ENCODE data around the gene CDC7. TPM values are rescaled to one million over a fixed set of nuclear protein-coding genes. Genes with fewer than 3 reads are reported as not detected.
A peak's percentile ranks its signal among the peaks of the same experiment; 100 is the strongest.

The CDC7 gene
- total RNA-seq, 1 donor from 2014 or later, result 1.2 TPM

DNA sequence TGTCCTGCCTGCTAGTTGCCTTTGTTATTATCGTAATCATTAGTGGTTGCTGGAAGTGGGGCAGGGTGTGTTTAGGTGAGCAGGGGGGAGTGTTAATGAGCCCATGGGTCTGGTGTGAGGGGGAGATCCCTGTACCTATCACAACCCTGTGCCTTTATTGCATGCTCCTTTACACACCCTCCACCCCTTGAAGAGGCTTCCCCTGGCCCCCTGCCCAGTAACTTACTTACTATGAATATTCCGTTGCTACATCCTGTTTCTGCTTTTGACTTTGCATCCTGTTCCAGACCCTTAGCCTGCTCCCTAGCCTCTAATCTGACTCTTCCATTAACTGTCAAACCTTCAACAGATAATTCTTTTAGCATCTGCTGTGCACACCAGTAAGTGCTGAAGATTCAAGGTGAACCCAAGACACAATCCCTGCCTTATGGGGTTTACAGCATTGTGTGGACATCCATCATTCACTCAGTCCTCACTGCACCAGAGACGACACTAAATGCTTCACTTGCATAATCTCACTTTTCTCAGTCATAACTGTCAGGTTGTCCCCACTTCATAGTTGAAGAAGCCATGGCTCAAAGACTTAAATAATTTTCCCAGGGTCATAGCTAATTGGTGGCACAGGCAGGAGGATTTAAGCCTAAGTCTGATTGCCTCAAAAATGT lies 47.9 kb downstream of the CDC7 start:
- no peak for DNase-seq (ENCODE audit: low read depth in 2 of 2)

DNA sequence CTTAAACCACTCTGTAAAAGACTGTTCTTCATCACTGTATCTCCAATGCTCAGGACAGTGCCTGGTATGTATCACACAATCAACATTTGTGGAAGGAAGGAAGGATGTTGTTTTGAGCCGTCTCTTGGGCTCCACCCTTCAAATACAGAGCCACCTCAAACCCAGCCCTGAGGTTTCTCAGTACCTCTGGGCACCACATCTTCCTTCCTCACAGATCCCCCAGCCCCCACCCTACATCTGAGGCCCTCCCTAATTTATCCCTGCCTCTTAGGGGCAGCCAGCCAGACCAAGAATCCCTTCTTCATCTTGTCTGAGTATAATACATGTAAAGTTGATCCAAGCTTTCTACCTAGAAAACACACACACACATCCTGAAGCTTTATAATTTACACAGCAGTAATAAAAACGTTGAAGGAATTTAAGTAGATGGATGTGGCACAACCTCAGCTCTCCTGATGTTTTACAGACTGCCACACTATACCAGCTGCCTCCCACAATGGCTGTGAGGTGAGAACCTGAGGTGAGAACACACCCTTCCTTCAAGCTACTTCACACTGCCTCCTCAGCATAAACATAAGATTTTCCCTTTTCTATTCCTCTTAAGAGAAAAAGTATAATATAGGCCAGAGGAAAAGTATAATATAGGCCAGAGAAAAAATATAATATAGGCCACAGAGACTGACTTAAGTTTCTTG lies 48.5 kb downstream of the CDC7 start:
- DNase-seq (ENCODE audit: low read depth in 2 of 2), result no peak

DNA sequence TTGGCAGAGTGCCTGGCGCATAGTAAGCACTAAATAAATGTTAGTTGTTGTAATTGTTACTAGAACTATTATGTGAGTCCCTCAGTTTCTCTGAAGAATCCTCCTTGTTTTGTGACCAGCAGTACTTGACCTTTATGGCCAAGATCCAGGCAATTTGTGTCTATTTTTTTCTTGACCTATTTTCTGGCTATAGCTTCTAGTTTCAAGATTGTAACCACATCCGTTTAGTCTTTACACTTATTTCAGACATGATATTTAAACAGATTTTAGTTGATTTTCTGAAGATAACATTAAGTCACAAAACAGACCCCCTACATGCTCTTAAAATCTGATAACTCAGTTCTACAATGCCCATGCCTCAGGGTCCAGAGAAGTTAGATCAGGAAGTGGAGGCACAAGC lies 50.3 kb downstream of the CDC7 start:
- no peak for DNase-seq (ENCODE audit: low read depth in 2 of 2)

DNA sequence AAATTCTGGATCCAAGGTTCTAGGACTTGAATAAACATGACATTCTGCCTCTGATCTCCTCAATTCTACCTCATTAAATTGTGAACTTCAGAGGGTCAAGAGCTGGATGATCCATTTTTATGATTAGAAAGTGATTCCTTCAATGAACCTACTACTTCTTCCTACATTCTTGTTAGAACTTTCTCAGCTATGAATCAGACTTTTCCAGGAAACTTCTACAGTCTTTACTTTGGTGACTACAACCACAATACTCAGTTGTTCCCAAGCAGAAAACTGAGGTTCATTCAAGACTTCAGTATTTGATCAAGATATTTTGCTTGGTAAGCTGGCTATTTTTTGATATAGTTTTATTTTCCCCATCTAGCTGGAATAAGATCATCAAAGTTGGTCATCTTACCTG lies 51.4 kb downstream of the CDC7 start:
- DNase-seq (ENCODE audit: low read depth in 2 of 2), result no peak

DNA sequence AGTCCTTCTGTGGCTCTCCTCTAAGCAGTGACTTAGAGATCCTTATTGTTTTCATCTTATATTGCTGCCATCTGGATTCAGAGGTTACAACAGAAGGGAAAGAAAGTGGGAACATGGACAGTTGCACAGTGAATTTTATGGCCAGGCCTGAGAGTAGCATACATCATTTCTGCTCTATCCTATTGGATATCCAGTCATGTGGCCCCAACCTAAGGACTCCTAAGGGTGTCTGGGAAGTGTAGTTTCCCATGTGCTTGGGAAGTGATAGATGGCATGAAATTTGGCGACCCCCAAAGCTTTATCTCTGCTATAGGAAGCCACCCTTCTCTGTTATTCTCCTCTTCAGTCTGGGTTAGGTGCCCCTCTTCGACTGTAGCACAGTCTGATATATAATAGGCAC lies 51.9 kb downstream of the CDC7 start:
- no peak for DNase-seq (ENCODE audit: low read depth in 2 of 2)

DNA sequence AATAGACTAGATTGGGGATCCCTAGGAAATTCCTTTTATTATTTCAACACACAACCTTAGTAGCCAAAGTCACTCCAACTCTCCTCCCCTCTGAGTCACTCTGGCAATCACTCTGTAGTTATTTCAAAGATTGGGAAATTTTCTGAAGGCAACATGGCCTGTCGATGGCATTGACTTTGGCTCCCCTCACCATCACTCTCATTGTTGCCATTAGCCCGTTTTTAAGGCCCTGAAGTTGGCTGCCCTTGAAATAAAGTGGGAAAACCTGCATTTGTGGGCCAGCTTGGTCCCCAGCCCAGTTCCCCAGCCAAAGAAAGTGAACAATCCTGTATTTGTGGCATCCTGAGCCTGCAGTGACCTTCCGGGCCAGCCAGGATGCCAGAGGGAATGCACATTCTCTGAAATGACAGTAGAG lies 52.5 kb downstream of the CDC7 start:
- DNase-seq (ENCODE audit: low read depth in 2 of 2), result no peak

DNA sequence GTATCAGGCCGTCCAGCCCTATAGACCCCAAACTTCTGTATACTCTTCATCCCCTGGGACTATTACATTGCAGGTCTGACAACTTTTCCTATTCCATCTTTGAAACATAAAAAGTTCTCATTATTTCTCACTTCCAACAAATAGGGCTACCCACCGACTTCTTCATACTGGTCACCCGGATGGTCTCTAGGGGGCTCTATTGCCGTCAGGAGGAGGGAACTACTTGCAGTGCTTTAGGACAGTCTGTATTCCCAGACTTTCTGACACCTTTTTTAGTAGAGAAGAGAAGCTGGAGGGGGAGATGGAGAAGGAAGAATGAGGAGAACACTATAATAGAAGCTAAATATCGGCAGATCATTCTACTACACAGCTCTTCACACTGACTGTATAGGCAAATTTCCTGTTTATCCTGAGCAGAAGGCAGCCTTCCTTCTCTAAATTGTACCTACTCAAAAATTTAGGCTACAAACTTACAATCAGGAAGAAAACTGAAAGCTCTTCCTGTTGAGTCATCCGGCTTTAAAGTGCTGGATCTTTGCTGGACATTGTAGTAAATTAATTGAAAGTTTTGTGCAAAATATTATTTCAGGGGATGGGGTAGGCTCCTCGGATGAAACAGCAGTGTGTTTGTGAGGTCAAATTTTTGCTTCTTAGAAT lies 54.6 kb downstream of the CDC7 start:
- peak; percentile 48 to 77 for DNase-seq (ENCODE audit: low read depth in 2 of 2)

DNA sequence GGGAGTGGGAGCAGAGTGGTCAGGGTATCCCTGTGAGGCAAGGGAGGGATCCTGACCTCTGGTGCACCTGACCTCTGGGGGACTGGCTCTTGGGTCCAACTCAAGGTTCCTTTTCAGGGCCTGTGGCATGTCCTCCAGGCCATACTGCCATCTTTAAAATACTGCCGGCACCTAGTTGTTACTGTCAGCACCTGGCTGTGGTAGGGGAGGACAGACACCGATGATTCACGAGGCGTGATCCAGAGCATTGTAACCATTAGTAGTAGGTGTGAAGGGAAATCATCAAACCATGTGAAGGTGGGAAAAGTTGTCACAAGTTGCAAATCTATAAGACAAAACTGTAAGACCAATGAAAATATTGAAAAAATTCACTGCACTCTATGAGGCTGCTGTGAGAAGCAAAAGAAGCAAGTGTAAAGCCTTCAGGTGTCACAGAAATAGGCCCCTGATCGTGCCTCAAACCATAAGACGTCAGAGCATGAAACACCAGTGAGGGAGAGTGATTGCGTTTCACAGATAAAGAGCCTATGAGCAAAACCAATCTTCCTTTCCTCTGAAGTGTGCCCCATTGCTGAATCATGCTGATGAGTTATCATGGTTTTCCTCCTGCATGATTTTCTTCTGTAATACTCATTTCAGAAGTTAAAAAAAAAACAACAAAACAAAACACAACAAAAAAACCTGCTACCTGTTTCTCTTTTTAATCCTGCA lies 55.3 kb downstream of the CDC7 start:
- peak in 1 of 2 donors; percentile 83 for DNase-seq (ENCODE audit: low read depth in 2 of 2)

DNA sequence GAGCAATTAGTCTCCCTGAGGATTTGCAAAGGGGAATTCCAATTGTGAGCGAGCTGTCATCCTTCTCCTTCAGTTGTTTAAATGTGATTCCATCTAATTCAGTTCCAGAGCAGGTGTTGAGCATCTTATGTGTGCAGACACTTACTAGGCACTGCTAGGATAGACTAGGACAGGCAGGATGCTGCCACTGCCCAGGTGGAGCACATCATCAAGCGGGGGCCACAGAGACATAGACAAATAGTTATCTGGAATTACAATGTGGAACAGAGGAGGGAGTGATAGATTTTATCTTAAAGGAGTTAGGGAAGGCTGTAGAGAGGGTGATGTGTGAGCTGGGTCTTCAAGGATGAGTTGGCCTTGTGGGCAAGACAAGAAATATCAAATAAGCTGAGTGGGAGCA lies 55.9 kb downstream of the CDC7 start:
- no peak for DNase-seq (ENCODE audit: low read depth in 2 of 2)

DNA sequence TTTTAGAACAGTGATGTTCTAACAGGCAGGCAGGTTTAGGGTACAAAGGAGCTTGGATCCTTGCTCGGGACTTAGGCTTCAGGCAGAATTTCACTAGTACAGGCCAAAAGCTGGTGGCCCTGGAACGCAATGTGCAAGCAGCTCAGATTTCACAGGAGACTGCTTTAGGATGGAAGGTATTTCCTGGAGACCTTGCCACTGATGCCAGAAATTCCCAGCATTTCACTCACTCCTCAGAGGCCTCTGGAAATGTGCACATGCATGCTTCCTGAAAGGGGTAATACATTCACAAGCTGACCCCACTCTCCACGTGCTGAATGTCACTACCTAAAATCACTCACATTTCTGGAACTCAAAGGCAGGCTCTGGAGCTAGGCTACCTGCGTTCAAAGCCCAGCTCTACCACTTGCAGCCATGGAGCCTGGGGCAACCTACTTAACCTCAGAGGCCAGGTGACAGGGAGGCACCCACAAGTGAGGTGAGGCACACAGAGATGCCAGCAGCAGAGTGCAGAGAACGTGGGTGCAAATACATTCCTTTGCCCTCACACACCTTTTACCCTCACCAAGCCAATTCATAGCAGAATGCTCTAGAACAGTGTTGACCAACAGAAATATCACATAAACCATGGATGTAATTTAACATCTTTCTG lies 56.5 kb downstream of the CDC7 start:
- DNase-seq (ENCODE audit: low read depth in 2 of 2), result peak in 1 of 2 donors; percentile 37

DNA sequence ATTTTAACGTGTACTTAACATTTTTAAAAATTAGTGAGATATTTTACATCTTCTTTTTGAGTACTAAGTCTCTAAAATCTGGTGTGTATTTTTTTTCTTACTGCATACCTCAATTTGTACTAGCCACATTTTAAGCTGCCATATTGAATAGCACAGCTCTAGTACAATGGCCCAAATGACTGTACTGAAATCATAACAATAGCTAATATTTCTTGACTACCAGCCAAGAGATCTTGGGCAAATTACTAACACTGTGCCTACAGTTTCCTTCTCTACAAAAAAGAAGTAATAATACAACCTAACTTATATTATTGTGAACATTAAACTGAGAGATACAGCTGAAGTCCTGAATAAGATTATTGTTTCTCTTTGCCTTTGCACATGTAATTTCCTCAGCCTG lies 57.2 kb downstream of the CDC7 start:
- no peak for DNase-seq (ENCODE audit: low read depth in 2 of 2)

DNA sequence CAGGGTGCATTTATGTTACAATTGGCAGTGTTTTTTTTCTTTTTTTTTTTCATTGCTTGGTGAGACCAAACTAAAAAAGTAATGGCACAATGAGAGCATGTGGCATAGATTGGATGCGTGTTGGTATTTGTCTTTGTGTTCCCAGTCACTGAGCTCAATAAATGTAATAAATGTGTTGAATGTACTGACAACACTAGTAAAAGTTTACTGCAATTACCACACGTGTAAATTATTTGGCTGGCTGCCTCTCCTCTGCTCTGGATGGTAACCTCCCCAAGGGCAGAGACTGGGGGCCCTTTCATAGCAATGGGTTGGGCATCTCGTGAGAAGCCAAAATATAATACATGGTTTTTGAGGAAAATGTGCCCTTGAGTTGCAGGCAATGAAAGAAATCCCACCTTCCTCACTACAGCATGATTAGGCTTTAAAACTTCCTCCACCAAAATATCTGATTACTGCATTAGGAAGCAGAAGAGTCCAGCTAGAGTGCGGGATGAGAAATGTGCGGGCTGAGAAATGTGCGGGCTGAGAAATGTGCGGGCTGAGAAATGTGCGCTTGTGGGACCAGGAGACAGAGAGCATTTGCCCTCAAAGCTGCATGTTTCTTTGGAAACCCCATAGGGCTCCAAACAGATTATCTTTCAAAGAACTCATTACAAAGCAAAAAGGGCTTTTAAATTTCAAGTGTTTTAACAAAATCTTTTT lies 58.5 kb downstream of the CDC7 start:
- no peak for DNase-seq (ENCODE audit: low read depth in 2 of 2)

DNA sequence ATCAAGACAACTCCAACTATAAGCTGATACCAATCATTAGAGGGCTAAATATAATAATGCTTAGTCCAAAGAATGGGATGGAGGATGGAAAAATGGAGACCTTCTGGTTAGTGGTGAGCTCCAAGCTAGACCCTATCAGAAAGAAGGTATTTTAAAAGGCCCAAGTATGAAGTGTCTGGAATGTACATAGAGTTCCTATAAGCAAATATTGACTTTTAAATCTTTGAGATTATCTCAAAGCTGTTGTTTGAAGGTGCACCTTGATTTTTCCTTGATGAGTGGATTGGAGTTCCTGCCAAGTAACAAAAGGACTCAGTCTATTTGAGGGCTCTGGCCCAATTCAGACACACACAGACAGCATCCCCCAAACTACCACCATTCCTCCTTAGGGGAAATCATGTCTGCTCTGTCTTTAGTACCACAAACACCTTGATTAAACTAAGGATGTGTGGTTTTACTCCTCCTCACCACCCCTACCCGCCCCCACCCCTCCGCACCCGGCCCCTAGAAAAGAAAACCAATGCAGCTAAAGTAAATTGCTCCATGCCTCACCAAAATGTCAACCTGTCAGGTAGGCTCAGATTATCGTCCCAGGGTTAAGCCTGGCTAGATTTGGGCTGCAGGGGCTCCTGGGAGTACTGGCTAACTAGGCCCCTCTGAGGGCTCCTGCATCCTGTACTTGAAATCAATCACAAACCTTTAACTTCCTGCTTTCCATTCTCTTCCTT lies 59.4 kb downstream of the CDC7 start:
- DNase-seq (ENCODE audit: low read depth in 2 of 2), result no peak

DNA sequence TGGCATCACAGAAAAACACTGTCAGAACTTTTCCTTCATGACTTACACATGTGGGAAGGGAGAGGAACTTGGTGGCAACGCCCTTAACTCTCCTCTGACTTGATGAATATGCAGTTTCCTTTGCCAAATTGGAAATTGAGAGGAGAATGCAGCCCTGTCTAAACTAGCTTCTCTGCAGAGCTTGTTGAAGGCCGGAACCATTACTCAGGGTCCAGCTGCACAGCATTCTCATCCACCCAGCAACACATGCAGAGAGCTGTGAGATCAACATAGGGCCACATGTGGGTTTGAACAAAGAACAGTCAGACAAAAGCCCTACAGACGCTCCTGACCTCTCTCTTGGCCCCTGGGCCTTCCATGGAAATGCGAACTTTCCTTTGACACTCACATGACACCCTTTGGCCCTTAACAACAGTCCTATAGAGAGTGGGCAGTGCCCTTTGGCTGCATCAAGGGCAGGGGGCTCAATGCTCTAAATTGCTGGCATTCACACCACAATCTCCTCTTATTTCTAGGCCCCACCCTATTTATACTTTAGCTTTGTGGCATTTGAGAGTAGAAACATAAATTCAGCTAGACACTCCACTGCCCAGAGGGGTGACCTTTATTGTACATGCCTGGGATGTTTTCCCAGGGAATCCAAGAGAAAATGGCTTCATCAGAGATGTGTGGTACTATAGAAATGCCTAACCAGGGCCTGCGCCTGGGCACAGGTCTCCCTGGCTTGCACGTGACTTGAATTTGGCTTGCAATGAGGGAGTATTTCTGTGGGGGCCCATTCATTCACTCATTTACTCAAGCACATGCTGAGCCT lies 64.4 kb downstream of the CDC7 start:
- peak in 1 of 2 donors; percentile 96 for DNase-seq (ENCODE audit: low read depth in 2 of 2)

DNA sequence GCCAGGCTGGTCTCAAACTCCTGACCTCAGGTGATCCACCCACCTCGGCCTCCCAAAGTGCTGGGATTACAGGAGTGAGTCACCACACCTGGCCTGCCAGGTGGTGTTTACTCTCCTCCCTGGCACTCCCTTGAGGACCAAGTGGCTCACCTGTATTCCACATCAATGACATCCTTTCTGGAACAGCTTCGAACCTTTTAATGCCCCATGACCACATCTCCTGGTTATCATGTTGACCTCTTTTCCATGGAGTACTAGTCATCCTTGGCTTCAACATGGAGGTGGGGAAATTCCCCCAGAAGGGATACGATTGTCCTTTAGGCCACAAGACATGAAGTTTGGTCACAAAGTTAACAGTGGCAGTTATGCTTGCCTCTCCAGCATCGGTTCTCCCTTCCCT lies 66.9 kb downstream of the CDC7 start:
- no peak for DNase-seq (ENCODE audit: low read depth in 2 of 2)

DNA sequence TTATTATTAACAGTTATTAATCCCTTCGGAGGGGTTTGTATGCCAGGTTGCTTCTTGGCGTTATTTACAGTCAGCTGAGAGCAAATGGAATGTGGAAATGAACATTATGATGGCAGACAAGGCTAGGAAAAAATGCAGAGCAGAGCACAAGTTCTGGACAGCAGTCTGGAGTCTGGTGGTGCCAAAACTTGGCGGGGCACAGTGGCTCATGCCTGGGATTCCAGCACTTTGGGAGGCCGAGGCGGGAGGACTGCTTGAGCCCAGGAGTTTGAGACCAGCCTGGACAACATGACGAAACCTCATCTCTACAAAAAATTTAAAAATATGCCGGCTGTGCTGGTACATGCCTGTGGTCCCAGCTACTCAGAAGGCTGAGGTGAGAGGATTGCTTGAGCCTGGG lies 67.6 kb downstream of the CDC7 start:
- DNase-seq (ENCODE audit: low read depth in 2 of 2), result no peak

DNA sequence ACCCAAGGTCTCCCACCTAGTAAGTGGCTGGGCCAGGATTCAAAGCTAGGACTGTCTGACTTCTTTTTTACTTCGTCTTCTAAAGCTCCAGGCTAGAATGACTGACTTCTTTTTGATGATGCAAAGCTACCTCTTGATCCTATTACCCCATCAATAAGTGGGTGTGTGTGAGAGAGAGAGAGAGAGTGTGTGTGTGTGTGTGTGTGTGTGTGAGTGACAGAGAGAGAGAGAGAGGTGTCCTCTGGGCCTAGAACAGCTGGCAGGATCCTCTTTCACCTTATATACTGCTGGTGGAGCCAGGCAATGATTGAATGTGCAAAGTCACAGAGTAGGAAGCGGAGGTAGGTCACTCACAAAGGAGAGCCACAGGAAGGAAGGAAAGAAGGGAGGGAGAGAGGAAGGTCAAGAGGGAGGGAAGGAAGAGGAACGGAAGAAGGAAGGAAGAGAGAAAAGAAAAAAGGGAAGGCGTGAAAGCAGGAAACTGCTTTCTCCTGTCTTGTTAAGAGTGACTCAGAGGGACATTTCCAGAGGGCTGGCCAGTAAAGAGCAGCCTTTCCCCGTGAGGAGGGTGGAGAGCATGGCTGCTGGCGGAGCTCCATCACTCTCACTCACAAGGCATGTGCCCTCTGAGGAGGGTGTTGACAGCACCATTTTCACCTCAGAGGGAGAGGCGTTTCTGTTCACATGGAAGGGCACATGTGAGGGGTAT lies 68.9 kb downstream of the CDC7 start:
- DNase-seq (ENCODE audit: low read depth in 2 of 2), result peak; percentile 44 to 86

DNA sequence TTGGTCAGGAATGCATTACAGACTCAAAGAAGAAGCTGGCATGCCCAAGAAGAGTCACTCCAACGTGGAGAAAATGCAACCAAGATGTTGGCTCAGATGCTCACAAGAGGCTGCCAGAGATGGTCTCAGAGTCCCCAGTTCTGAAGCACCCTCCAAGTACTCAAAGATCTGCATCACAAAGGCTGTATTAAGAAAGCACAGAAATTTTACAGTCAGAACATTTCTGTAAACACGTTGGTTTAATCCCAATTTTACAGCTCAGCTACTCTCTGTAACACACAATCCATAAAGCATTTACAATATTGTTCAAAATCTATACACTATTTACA lies 69.4 kb downstream of the CDC7 start:
- no peak for DNase-seq (ENCODE audit: low read depth in 2 of 2)

DNA sequence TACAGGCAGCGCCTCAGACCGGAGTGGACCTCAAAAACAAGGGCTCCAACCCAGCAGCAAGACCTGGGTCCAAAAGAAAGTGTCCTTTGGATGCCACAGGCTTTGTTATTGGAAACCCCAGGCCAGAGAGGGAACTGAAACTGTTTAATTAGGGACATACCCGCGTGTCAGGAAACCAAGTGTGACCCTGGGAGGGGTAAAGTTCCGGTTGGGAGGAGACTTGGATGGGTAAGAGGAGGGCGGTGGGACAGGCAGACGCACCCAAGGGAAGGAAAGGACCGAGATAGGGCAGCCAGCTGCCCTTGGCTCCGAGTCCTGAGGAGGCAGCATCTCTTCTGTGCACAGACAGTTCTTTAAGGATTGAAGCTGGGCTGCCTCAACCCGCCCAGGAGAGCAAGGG lies 71.4 kb downstream of the CDC7 start:
- DNase-seq (ENCODE audit: low read depth in 2 of 2), result no peak

Measured in lung microvascular endothelial cell (primary cell).